ENCODE measurements around the gene PPP4R3B.

The PPP4R3B gene

DNA sequence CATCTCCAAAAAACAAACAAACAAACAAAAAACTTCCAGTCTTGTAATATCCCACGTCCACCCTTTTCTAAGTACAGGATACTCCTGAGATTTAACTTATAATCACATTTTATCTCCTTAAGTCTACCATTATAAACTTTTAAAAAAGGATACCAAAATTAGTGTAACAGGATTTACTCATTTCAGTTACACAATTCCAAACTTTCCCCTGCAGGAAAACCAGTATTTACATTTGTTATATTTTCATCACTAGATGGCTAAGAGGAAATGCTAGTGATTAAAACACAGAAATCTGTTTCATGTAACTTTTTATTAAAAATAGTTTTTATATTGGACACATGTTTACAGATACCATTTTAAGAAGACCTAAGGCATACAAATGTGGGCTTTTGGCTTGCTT lies 70.4 kb downstream of the PPP4R3B start:
- Histone ChIP-seq H2AFZ (ENCODE audit: low read depth, low read length) (no peak overlapping the region), H3K9ac (ENCODE audit: low read depth, low read length) (no peak overlapping the region), H3K36me3 (ENCODE audit: insufficient read depth, low read length) (peaks cover 64% of the 10 kb centered on the region), H3K4me1 (ENCODE audit: insufficient read depth, low read length) (no peaks in the 10 kb centered on the region), H3K79me2 (ENCODE audit: insufficient read depth, low read length) (no peaks in the 10 kb centered on the region), H3K27me3 (ENCODE audit: insufficient read depth, low read length, poor library complexity) (no peaks in the 10 kb centered on the region), H3K27ac (ENCODE audit: low read length) (no peak overlapping the region), H3K4me2 (ENCODE audit: insufficient read depth, low read length) (no peak overlapping the region), H4K20me1 (ENCODE audit: insufficient read depth, low read length) (no peaks in the 10 kb centered on the region), H3K4me3 (ENCODE audit: low read depth in 1 of 2, low read length in 2 of 2) (no peak overlapping the region), H3K9me3 (ENCODE audit: insufficient read depth, low read length, severe bottlenecking) (no peaks in the 10 kb centered on the region)
- DNase-seq (no peak), ATAC-seq (ENCODE audit: insufficient read depth, low read depth) (no peak)
- no peak for TF ChIP-seq EZH2 (IDR thresholded peaks at IDR 0.05; ENCODE audit: borderline replicate concordance, low read depth, low read length, severe bottlenecking)
- no peak for TF ChIP-seq CTCF (IDR thresholded peaks at IDR 0.05; ENCODE audit: borderline replicate concordance, extremely low read depth, low read length, poor library complexity, severe bottlenecking)

DNA sequence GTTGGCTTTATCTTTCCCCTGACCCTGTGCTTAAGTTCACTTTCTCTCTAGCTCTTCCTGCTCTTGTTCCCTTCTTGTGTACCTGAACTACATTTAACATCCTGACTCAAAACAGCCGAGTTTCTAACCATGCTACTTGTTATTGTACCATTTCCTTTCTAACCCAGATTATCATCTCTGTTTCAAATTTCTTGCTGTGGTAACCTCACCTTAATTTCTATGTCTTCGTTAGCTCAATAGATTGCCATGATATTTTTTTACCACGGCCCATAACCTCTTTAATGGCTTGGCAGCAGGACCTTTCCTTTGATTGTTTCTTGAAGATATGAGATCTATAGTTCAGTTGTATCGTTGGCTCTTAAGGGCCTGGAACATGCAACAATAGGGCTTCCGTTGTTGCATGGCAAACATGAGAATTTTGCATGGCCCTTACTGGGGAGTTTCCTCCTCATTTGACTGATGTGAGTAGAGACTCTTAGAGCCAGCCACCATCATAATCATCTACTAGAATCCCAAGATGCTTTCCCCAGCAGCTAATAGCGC lies 86.8 kb downstream of the PPP4R3B start:
- no peaks in the 10 kb centered on the region for H3K4me1 ChIP-seq (ENCODE audit: insufficient read depth, low read length)
- H2AFZ ChIP-seq (ENCODE audit: low read depth, low read length): no peak overlapping the region
- DNase-seq (no peak), ATAC-seq (ENCODE audit: insufficient read depth, low read depth) (no peak; the same call in 2 of the 3 replicates)
- H3K9me3 ChIP-seq (ENCODE audit: insufficient read depth, low read length, severe bottlenecking): no peaks in the 10 kb centered on the region
- H3K4me2 ChIP-seq (ENCODE audit: insufficient read depth, low read length): no peak overlapping the region
- H3K79me2 ChIP-seq (ENCODE audit: insufficient read depth, low read length): no peaks in the 10 kb centered on the region
- no peaks in the 10 kb centered on the region for H3K27me3 ChIP-seq (ENCODE audit: insufficient read depth, low read length, poor library complexity)
- H3K36me3 ChIP-seq (ENCODE audit: insufficient read depth, low read length): peaks cover 21% of the 10 kb centered on the region
- H3K9ac ChIP-seq (ENCODE audit: low read depth, low read length): no peak overlapping the region
- H4K20me1 ChIP-seq (ENCODE audit: insufficient read depth, low read length): no peaks in the 10 kb centered on the region
- H3K27ac ChIP-seq (ENCODE audit: low read length): no peak overlapping the region
- no peak for TF ChIP-seq CTCF (IDR thresholded peaks at IDR 0.05; ENCODE audit: borderline replicate concordance, extremely low read depth, low read length, poor library complexity, severe bottlenecking)
- no peak for TF ChIP-seq EZH2 (IDR thresholded peaks at IDR 0.05; ENCODE audit: borderline replicate concordance, low read depth, low read length, severe bottlenecking)
- no peak overlapping the region for H3K4me3 ChIP-seq (ENCODE audit: low read depth in 1 of 2, low read length in 2 of 2)

GRCh38 chr2:55526174-55526573 lies 91.2 kb downstream of the PPP4R3B start:
- Histone ChIP-seq H3K36me3 (ENCODE audit: insufficient read depth, low read length) (peaks cover 20% of the 10 kb centered on the region), H4K20me1 (ENCODE audit: insufficient read depth, low read length) (no peaks in the 10 kb centered on the region), H3K27me3 (ENCODE audit: insufficient read depth, low read length, poor library complexity) (no peaks in the 10 kb centered on the region), H3K4me3 (ENCODE audit: low read depth in 1 of 2, low read length in 2 of 2) (no peak overlapping the region), H3K27ac (ENCODE audit: low read length) (no peak overlapping the region), H3K4me2 (ENCODE audit: insufficient read depth, low read length) (no peak overlapping the region), H3K9me3 (ENCODE audit: insufficient read depth, low read length, severe bottlenecking) (no peaks in the 10 kb centered on the region), H3K79me2 (ENCODE audit: insufficient read depth, low read length) (no peaks in the 10 kb centered on the region), H3K4me1 (ENCODE audit: insufficient read depth, low read length) (peaks cover under 1% of the 10 kb centered on the region; the same call in 1 of the 2 replicates), H2AFZ (ENCODE audit: low read depth, low read length) (no peak overlapping the region), H3K9ac (ENCODE audit: low read depth, low read length) (no peak overlapping the region)
- no peak for TF ChIP-seq EZH2 (IDR thresholded peaks at IDR 0.05; ENCODE audit: borderline replicate concordance, low read depth, low read length, severe bottlenecking)
- no peak for TF ChIP-seq CTCF (IDR thresholded peaks at IDR 0.05; ENCODE audit: borderline replicate concordance, extremely low read depth, low read length, poor library complexity, severe bottlenecking)
- no peak for ATAC-seq (ENCODE audit: insufficient read depth, low read depth)
- no peak for DNase-seq
